Spleen (tissue), 7 donors: ENCODE measurements around the gene WWC1.

Experiments used
- POLR2AphosphoS5 ChIP-seq, 3 donors: sonication (generic); formaldehyde crosslinking; IDR thresholded peaks; one replicate each; pipeline ENCODE4 v1.5.1; 2017; ENCODE audit warnings: antibody characterized with exemption in 3 of 3
- TF ChIP-seq, protein P1 (sequence below), 11 experiments: fragments of 200-600 bp in 7 of 11; fragments of 450-650 bp in 4 of 11; sonication (generic) in 4 of 11; IDR thresholded peaks in 8 of 11; conservative IDR thresholded peaks in 3 of 11; 1 replicate in 7 of 11; 2 replicates in 4 of 11; pipeline versions ENCODE4 v1.4.0 to v1.8.0; 2016 to 2021; ENCODE audit warnings: antibody characterized with exemption in 11 of 11, inconsistent platforms in 4 of 11, mild to moderate bottlenecking in 1 of 11
- donor health status: DM: no; HTN: no; CAD: no; lungs with moderate emphysema.
- donor health status: DM: no; HTN: no; CAD: no.
- donor health status: DM: no; HTN: no; CAD: no.

DNA sequence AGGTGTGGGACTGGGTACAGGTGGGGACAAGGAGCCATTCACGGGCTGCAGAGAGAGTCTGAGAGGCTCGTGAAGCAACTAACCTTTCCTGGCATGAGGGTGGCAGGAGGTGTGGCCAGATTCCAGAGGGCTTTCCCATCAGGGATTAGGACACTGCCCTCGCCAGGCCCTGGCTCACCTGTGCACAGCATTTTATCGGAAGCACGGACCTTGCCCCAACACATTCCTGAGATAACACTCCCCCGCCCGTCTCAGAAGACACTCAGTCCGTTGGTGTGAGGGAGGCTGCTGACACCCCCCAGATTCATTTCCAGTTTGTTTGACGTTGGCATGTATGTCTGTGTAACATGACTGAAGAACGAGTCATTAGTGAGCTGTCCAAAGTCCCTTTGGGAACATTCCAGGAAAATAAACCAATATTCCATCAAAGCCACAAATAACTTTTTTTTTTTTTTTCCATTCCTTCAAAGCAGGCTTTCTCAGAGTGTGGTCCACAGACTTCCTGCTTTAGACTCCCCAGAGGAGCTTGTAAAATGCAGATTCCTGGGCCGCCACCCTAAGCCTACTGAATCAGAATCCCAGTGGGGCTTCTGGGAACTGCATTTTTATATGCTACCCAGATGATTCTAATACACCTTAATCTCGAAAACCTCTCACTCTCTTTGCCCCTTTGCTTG, 23.4 kb downstream of the WWC1 start:
- TF ChIP-seq POLR2AphosphoS5 (IDR thresholded peaks at IDR 0.05) = no peak
- TF ChIP-seq, protein P1, sequence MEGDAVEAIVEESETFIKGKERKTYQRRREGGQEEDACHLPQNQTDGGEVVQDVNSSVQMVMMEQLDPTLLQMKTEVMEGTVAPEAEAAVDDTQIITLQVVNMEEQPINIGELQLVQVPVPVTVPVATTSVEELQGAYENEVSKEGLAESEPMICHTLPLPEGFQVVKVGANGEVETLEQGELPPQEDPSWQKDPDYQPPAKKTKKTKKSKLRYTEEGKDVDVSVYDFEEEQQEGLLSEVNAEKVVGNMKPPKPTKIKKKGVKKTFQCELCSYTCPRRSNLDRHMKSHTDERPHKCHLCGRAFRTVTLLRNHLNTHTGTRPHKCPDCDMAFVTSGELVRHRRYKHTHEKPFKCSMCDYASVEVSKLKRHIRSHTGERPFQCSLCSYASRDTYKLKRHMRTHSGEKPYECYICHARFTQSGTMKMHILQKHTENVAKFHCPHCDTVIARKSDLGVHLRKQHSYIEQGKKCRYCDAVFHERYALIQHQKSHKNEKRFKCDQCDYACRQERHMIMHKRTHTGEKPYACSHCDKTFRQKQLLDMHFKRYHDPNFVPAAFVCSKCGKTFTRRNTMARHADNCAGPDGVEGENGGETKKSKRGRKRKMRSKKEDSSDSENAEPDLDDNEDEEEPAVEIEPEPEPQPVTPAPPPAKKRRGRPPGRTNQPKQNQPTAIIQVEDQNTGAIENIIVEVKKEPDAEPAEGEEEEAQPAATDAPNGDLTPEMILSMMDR (IDR thresholded peaks at IDR 0.05 in 8 of 11, conservative IDR thresholded peaks at IDR 0.05 in 3 of 11) = no peak
